ENCODE data around the gene DRD4.

DRD4 gene

GRCh38 chr11:628056-628455, 9.0 kb upstream of the DRD4 start:
- Histone ChIP-seq H3K9me3 (no peaks in the 10 kb centered on the region), H3K27ac (no peak overlapping the region), H3K4me3 (ENCODE audit: low read depth in 1 of 2, low read length in 1 of 2) (no peak overlapping the region), H3K4me1 (ENCODE audit: control insufficient read depth in 1 of 2, insufficient read depth in 1 of 2, low read depth in 1 of 2, low read length in 1 of 2) (no peaks in the 10 kb centered on the region), H3K36me3 (no peaks in the 10 kb centered on the region), H3K27me3 (peaks cover 55% of the 10 kb centered on the region)
- TF ChIP-seq CTCF (IDR thresholded peaks at IDR 0.05) = no peak

GRCh38 chr11:629237-629583, 7.9 kb upstream of the DRD4 start:
- Histone ChIP-seq H3K4me3 (ENCODE audit: low read depth in 1 of 2, low read length in 1 of 2) (no peak overlapping the region), H3K27me3 (peaks cover 55% of the 10 kb centered on the region)
- no peak for TF ChIP-seq CTCF (IDR thresholded peaks at IDR 0.05)

GRCh38 chr11:630871-631270, 6.2 kb upstream of the DRD4 start:
- Histone ChIP-seq H3K4me1 (ENCODE audit: control insufficient read depth in 1 of 2, insufficient read depth in 1 of 2, low read depth in 1 of 2, low read length in 1 of 2) (no peaks in the 10 kb centered on the region), H3K9me3 (no peaks in the 10 kb centered on the region), H3K36me3 (no peaks in the 10 kb centered on the region), H3K27ac (no peak overlapping the region), H3K4me3 (ENCODE audit: low read depth in 1 of 2, low read length in 1 of 2) (no peak overlapping the region), H3K27me3 (peaks cover 51% of the 10 kb centered on the region)
- no peak for TF ChIP-seq CTCF (IDR thresholded peaks at IDR 0.05)

More at GRCh38 chr11:629237-629583, 7.9 kb upstream of the DRD4 start:
- H3K4me1 ChIP-seq (ENCODE audit: control insufficient read depth in 1 of 2, insufficient read depth in 1 of 2, low read depth in 1 of 2, low read length in 1 of 2) = no peaks in the 10 kb centered on the region
- no peak overlapping the region for H3K27ac ChIP-seq
- no peaks in the 10 kb centered on the region for H3K36me3 ChIP-seq
- no peaks in the 10 kb centered on the region for H3K9me3 ChIP-seq

- no peak overlapping the region for H3K27ac ChIP-seq
- H3K9me3 ChIP-seq = no peaks in the 10 kb centered on the region
- no peak for TF ChIP-seq CTCF (IDR thresholded peaks at IDR 0.05)
- H3K36me3 ChIP-seq = no peaks in the 10 kb centered on the region
- H3K27me3 ChIP-seq = peaks cover 61% of the 10 kb centered on the region
- H3K4me3 ChIP-seq (ENCODE audit: low read depth in 1 of 2, low read length in 1 of 2) = no peak overlapping the region
- peaks cover 7 to 19% of the 10 kb centered on the region in 2 experiments for H3K4me1 ChIP-seq (ENCODE audit: control insufficient read depth in 1 of 2, insufficient read depth in 1 of 2, low read depth in 1 of 2, low read length in 1 of 2)
Measured at GRCh38 chr11:635945-636510, 1.0 kb upstream of the DRD4 start.

GRCh38 chr11:637333-637592, 194 bp downstream of the DRD4 start:
- Histone ChIP-seq H3K27ac (no peak overlapping the region), H3K36me3 (peaks cover 6% of the 10 kb centered on the region), H3K4me1 (ENCODE audit: control insufficient read depth in 1 of 2, insufficient read depth in 1 of 2, low read depth in 1 of 2, low read length in 1 of 2) (peaks cover 11 to 20% of the 10 kb centered on the region in 2 experiments), H3K27me3 (peaks cover 66% of the 10 kb centered on the region), H3K9me3 (no peaks in the 10 kb centered on the region), H3K4me3 (ENCODE audit: low read depth in 1 of 2, low read length in 1 of 2) (no peak overlapping the region)
- TF ChIP-seq CTCF (IDR thresholded peaks at IDR 0.05) = no peak

Data from neutrophil (primary cell).